Loucy (cell line): Measurements from ENCODE around the gene ARHGEF39.

Experiments
- H2AFZ ChIP-seq: fragments of 200-600 bp; sonication (generic); 2 replicates; pipeline ENCODE4 v1.6.0; 2016; ENCODE audit warnings: antibody characterized with exemption, mild to moderate bottlenecking, low read length, moderate library complexity
- H3F3A ChIP-seq: fragments of 200-600 bp; 2 replicates; pipeline ENCODE4 v1.6.0; 2016; ENCODE audit warnings: antibody characterized with exemption, low read depth, mild to moderate bottlenecking
- H3K27me3 ChIP-seq: fragments of 200-600 bp; sonication (generic); 2 replicates; pipeline ENCODE4 v1.6.1; 2014; ENCODE audit warnings: low read length, mild to moderate bottlenecking; ENCODE audit not compliant: insufficient read depth, poor library complexity, severe bottlenecking
- H3K36me3 ChIP-seq: fragments of 200-600 bp; sonication (generic); 2 replicates; pipeline ENCODE4 v1.6.1; 2016; ENCODE audit warnings: low read length; ENCODE audit not compliant: insufficient read depth
- H3K4me1 ChIP-seq: fragments of 200-600 bp; sonication (generic); 2 replicates; pipeline ENCODE4 v1.5.1; 2014; ENCODE audit warnings: low read length, mild to moderate bottlenecking; ENCODE audit not compliant: insufficient read depth, poor library complexity, severe bottlenecking
- H3K4me2 ChIP-seq: fragments of 200-600 bp; sonication (generic); 2 replicates; pipeline ENCODE4 v1.6.0; 2014; ENCODE audit warnings: antibody characterized with exemption, low read length, low read depth, mild to moderate bottlenecking; ENCODE audit not compliant: poor library complexity, severe bottlenecking
- H3K4me3 ChIP-seq: fragments of 200-600 bp; sonication (generic); 2 replicates; pipeline ENCODE4 v1.5.1; 2014; ENCODE audit warnings: low read length, mild to moderate bottlenecking, mixed read lengths; ENCODE audit not compliant: poor library complexity, severe bottlenecking
- H3K79me2 ChIP-seq: fragments of 200-600 bp; sonication (generic); 2 replicates; pipeline ENCODE4 v1.6.1; 2014; ENCODE audit warnings: low read length; ENCODE audit not compliant: insufficient read depth
- H3K9ac ChIP-seq: fragments of 200-600 bp; sonication (generic); 2 replicates; pipeline ENCODE4 v1.6.0; 2014; ENCODE audit warnings: mild to moderate bottlenecking, low read depth, low read length, moderate library complexity; ENCODE audit not compliant: poor library complexity, severe bottlenecking
- H3K9me2 ChIP-seq: fragments of 200-600 bp; sonication (generic); replicated peaks from 2 replicates; pipeline ENCODE4 v1.6.1; 2016; ENCODE audit warnings: low read depth, low read length, mixed read lengths
- H3K9me3 ChIP-seq: fragments of 200-600 bp; sonication (generic); 2 replicates; pipeline ENCODE4 v1.6.1; 2014; ENCODE audit warnings: mild to moderate bottlenecking, antibody characterized with exemption, low read length, low read depth; ENCODE audit not compliant: insufficient read depth
- H4K20me1 ChIP-seq: fragments of 200-600 bp; sonication (generic); 2 replicates; pipeline ENCODE4 v1.6.0; 2014; ENCODE audit warnings: antibody characterized with exemption, low read length, mild to moderate bottlenecking; ENCODE audit not compliant: insufficient read depth, poor library complexity, severe bottlenecking
- CTCF ChIP-seq: fragments of 200-600 bp; sonication (generic); conservative IDR thresholded peaks from 2 replicates; pipeline ENCODE4 v1.5.1; 2014; ENCODE audit warnings: mild to moderate bottlenecking, antibody characterized with exemption, low read length
- EZH2phosphoT487 ChIP-seq: fragments of 200-600 bp; IDR thresholded peaks from 2 replicates; pipeline ENCODE4 v1.6.1; 2018; ENCODE audit warnings: antibody characterized with exemption, mild to moderate bottlenecking, moderate library complexity, borderline replicate concordance

The ARHGEF39 gene

DNA sequence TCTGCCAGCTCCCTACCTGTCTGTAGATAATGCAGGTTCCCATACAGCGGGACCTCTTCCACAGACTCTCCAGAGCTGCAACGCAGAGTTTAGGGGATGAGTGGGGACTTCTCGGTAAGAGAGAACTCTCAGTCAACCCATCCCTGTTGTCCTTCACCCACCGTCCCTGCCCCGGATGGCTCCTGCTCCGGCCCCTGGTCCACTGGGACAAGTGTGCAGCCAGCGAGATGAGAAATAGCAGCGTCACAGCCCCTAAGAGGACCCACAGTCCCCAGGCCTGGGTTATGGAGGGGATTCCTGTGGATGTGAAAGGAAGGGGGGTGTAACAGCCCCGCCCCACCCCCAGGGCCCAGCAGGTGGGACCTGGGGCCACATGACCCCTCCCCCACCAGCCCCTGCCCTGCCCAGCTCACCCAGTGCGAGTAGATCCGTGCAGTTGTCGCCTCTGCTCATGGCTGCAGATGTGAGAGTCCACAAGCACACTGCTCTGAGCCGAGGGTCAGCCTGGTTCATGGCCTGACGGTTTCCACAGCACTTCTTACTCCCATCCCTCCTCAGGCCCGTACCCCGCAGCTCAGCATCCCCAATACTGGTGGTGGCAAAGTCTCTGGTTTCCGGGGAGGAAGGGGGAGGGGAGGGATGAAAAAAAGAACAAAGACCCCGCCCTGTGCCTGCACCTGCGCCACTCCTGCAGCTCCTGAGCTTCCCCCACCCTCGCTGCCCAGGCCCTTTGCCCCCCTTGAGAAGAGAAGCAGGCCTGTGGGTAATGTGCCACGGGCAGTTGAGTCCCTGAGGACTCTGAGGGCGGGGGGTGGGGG is 14.4 kb downstream of the ARHGEF39 start, which contains the start of gene SIT1:
Gene SIT1 (minus strand): TSS at position 591 of the 818 bp plus-strand sequence. CDS start 78 bp downstream, at position 513.
- H3K9me3 ChIP-seq: no peaks in the 10 kb centered on the region

DNA sequence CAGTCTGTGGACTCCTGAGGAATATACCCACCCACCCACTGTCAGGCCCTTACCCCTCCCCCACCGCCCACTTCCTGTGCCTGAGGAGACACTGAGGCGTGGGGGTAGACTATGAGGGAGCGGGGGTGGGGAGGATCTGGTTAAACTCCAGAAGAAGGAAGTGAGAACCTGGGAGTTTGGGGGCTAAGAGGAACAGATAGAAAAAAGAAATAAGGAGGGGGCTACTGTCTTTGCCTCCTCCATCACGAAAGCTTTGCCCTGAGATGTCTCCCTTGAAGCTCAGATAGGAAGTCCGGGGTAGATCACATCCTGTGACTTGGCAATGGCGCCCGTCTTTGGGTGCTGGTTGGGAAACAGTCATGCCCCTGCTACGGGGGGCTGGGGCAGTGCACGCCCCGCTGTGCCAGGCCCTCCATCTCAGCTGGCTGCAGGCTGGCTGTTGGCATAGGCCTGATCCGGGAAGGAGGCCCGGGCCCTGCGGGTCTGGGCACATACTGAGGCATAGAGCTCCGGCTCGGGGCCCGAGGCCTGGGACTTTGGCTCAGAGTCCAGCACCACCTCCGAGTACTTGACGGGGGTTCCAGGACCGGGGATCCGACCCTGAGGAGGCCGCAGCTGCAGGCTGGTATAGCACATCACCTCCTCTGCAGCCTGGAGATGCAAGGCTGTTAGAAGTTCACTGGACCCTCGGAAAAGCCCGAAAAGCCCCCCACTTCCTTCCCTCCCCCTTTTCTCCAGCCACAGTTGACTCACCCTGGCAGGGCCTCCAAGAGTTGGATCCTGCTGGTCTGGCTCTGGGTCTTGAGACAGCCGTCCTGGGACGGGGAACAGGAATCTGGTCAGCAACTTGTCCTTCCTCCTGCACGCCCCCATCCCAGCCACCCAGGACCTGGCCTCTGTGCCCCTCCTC is 15.3 kb downstream of the ARHGEF39 start:
- peak overlapping the region; percentile 48 for H2AFZ ChIP-seq
- H3K9me2 ChIP-seq: no peaks in the 10 kb centered on the region
- H3K9ac ChIP-seq: peak overlapping the region; percentile 85
- peaks cover 6% of the 10 kb centered on the region for H4K20me1 ChIP-seq
- peak overlapping the region; percentile 98 for H3K4me2 ChIP-seq
- H3K79me2 ChIP-seq: peaks cover 59% of the 10 kb centered on the region
- H3K27me3 ChIP-seq: no peaks in the 10 kb centered on the region
- no peaks in the 10 kb centered on the region for H3K36me3 ChIP-seq
- H3F3A ChIP-seq: peaks cover 8% of the 10 kb centered on the region; the same call in 1 of the 2 replicates
- H3K4me3 ChIP-seq: peak overlapping the region; percentile 80
- TF ChIP-seq CTCF (no peak), EZH2phosphoT487 (no peak)
- no peaks in the 10 kb centered on the region for H3K9me3 ChIP-seq
- H3K4me1 ChIP-seq: peaks cover 47% of the 10 kb centered on the region

More for the DNA sequence above, 14.4 kb downstream of the ARHGEF39 start, which contains the start of gene SIT1:
- Histone ChIP-seq H3K36me3 (no peaks in the 10 kb centered on the region), H3F3A (peaks cover 8% of the 10 kb centered on the region; the same call in 1 of the 2 replicates), H3K4me1 (peaks cover 44% of the 10 kb centered on the region), H3K79me2 (peaks cover 52% of the 10 kb centered on the region), H3K9me2 (no peaks in the 10 kb centered on the region), H3K9ac (peak within 1 kb of the TSS; percentile 85), H4K20me1 (peaks cover 6% of the 10 kb centered on the region), H3K27me3 (no peaks in the 10 kb centered on the region), H2AFZ (peak within 1 kb of the TSS; percentile 48), H3K4me2 (peak within 1 kb of the TSS; percentile 98), H3K4me3 (peak within 1 kb of the TSS; percentile 80)
- no peak for TF ChIP-seq EZH2phosphoT487

- Histone ChIP-seq H3K4me3 (peak overlapping the region; percentile 80), H2AFZ (peak overlapping the region; percentile 70), H3K9ac (peak overlapping the region; percentile 85), H3K4me1 (peaks cover 41% of the 10 kb centered on the region), H3F3A (peaks cover 8% of the 10 kb centered on the region; the same call in 1 of the 2 replicates), H4K20me1 (peaks cover 6% of the 10 kb centered on the region), H3K4me2 (peak overlapping the region; percentile 98), H3K79me2 (peaks cover 61% of the 10 kb centered on the region), H3K27me3 (no peaks in the 10 kb centered on the region), H3K9me3 (no peaks in the 10 kb centered on the region), H3K36me3 (no peaks in the 10 kb centered on the region), H3K9me2 (no peaks in the 10 kb centered on the region)
- TF ChIP-seq CTCF: peak; percentile 78
- no peak for TF ChIP-seq EZH2phosphoT487
Measured at GRCh38 chr9:35646533-35647265, 18.3 kb downstream of the ARHGEF39 start.
